ENCODE data around the gene CAPSL.

DNA sequence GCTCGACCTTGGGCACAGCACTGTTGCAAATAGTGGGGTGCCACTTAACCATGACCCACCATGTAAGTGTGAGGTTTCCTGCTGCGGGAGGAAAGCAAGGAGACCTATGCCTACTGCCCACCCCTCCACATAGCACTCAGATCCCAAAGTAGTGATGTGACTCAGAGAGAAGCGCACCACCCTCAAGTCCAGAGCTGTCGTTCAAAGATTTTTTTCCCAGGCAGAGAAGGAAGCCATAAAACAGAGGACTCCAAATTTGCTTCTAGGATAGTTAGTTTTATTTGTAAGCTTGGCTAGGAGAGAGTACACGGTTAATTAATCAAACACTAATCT is 33.4 kb upstream of the CAPSL start:
- TF ChIP-seq, protein P1, sequence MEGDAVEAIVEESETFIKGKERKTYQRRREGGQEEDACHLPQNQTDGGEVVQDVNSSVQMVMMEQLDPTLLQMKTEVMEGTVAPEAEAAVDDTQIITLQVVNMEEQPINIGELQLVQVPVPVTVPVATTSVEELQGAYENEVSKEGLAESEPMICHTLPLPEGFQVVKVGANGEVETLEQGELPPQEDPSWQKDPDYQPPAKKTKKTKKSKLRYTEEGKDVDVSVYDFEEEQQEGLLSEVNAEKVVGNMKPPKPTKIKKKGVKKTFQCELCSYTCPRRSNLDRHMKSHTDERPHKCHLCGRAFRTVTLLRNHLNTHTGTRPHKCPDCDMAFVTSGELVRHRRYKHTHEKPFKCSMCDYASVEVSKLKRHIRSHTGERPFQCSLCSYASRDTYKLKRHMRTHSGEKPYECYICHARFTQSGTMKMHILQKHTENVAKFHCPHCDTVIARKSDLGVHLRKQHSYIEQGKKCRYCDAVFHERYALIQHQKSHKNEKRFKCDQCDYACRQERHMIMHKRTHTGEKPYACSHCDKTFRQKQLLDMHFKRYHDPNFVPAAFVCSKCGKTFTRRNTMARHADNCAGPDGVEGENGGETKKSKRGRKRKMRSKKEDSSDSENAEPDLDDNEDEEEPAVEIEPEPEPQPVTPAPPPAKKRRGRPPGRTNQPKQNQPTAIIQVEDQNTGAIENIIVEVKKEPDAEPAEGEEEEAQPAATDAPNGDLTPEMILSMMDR (IDR thresholded peaks at IDR 0.05) = no peak
- TF ChIP-seq POLR2AphosphoS5 (IDR thresholded peaks at IDR 0.05; ENCODE audit: insufficient read depth in 1 of 2, low read depth in 1 of 2) = no peak
